DMS153 (cell line): ENCODE data around the gene ADCK2.
A peak's percentile ranks its signal among the peaks of the same experiment; 100 is the strongest.
"Not testable (repeated sequence)": the region's sequence is repeated elsewhere in the genome, so short reads cannot be mapped to it uniquely, and the experiment has no call there.

Experiments
- DNase-seq: peaks from one replicate; lab custom pipeline; 2025; lab: John Stamatoyannopoulos, UW

ADCK2 gene

DNA sequence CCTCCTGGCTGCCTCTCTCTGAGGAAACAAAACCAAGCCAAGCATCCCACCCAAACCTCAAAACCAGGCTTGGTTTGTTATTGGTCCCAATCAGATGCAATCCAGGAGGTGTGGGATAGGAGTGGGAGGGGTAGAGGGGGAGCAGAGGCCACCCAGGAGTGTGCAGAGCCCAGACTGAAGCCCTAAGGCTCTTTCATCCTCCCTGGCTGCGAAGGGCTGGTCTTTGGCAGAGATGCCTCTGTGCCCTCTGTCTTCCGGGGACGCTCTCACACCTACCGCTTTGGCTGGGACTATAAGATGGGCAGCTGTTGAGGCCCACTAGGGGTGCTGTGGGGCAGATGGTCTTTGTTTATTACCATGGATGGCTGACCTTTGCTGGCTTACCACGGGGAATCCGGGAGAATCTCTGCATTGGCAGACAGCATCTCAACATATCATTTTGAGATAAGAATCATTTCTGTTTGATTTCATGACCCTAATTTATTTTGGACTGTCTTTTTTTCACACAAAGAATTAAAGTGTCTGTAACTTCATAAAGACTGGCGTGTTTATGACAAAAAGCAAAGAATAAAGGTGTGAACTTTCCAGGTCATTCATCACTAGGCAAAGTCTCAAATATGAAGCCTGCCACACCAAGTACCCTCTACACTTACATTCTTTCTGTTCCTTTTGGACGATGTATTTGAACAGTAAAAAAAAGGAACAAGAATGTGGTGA, 25.7 kb upstream of the ADCK2 start:
- peak; percentile 57 for DNase-seq

- DNase-seq: no peak
Measured at GRCh38 chr7:140649556-140650205, 23.1 kb upstream of the ADCK2 start.

- DNase-seq: no peak
Measured at GRCh38 chr7:140650367-140650766, 22.4 kb upstream of the ADCK2 start.

DNA sequence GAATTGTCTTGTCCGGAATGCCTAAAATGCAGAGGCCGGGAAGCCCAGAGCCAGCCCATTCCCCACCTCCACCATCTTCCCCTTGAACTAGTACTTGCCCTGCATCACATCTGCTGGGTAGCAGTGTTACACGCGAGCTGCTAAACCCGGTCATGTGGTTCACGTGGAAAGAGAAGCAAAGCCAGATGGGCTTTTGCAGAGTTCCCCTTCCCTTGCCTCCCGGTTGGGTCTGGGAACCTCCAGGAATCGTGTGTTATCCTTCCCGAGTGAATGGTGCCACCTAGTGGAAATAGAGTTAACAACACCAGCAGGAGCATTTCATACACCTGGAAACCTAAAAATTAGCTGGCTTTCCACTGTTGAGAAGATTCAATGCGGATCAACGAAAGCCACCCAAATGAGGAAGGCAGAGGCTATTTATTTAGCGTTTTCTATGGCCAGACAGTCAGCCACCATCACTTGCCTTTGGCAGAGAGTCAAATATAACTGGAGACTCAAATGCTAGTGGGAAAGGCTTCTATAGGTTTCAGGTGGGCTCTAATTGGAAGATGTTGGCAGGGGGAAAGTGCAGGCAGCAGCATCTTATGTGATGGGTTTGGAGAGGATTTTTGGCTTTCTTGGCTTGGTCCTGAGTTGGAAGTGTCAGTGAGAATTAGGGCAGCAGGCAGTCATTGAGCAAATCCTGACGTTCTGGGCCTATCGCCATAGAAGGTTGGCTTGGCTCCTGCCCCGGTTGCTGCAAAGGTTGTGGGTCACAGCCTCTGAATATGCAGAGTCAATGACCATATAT, 19.2 kb upstream of the ADCK2 start:
- peak; percentile 50 for DNase-seq

- DNase-seq: no peak
Measured at GRCh38 chr7:140654109-140654387, 18.7 kb upstream of the ADCK2 start.

DNA sequence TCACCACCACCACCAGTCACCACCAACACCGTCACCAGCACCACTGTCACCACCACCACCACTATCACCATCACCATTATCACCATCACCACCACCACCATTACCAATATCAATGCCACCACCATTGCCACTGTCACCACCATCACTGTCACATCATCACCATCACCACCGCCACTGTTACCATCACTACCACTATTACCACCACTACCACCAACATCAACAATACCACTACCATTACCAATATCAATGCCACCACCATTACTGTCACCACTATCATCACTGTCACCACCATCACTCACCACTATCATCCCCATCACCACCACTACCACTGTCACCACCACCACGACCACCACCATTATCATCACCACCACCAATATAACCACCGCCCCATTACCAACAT, 18.1 kb upstream of the ADCK2 start:
- no peak for DNase-seq

- DNase-seq: no peak
Measured at GRCh38 chr7:140655511-140656408, 17.0 kb upstream of the ADCK2 start.

GRCh38 chr7:140656548-140657515, 15.9 kb upstream of the ADCK2 start:
- peak; percentile 18 for DNase-seq

- no peak for DNase-seq
Measured at GRCh38 chr7:140657891-140658290, 14.9 kb upstream of the ADCK2 start.

DNA sequence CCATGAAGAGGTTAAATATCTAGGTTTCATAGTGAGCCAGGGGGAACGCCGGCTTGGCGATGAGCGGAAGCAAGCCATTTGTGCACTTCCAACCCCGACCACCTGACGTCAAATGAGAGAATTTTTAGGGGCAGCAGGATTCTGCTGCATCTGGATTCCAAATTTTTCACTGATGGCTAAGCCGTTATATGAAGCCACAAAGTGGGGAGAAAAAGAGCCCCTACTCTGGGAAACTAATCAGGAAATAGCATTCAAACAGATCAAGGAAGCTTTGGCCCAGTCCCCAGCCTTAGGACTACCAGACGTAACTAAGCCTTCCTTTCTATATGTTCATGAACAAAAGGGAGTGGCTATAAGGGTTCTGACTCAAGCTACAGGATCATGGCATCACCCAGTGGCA, 12.9 kb upstream of the ADCK2 start:
- DNase-seq: no peak

- DNase-seq: no peak
Measured at GRCh38 chr7:140661124-140661523, 11.6 kb upstream of the ADCK2 start.

- DNase-seq: not testable (repeated sequence)
Measured at GRCh38 chr7:140662938-140663337, 9.8 kb upstream of the ADCK2 start.

DNA sequence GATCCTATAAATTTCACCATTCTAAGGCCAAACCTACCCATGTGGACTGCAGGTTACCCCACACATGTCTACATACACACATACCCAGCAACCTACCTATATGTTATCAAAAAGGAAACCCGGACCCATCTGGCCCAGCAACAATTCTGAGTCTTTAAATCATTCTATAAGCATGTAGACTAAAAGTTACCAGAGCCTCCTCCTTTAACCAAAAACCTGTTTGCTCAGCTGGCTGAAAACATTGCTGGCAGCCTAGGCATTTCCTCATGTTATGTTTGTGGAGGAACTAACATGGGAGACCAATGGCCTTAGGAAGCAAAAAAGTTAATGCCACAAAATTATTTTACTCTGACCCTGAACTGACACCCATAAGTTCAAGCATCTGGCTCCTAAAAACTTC, 5.3 kb upstream of the ADCK2 start:
- no peak for DNase-seq

GRCh38 chr7:140668641-140669040, 4.1 kb upstream of the ADCK2 start:
- no peak for DNase-seq

GRCh38 chr7:140669352-140669751, 3.4 kb upstream of the ADCK2 start:
- no peak for DNase-seq

DNA sequence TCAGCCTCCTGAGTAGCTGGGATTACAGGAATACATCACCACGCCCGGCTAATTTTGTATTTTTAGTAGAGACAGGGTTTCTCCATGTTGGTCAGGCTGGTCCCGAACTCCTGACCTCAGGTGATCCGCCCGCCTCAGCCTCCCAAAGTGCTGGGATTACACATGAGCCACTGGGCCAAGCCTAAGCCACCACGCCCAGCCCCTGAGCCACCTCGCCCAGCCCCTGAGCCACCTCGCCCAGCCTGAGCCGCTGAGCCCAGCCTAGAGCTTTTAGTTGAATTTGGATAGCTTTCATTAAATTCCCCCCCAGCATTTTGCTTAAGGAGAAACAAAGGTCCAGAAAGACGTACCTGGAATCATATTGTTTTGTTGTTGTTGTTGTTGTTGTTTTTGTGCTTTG, 2.9 kb upstream of the ADCK2 start:
- DNase-seq: not testable (repeated sequence)

DNA sequence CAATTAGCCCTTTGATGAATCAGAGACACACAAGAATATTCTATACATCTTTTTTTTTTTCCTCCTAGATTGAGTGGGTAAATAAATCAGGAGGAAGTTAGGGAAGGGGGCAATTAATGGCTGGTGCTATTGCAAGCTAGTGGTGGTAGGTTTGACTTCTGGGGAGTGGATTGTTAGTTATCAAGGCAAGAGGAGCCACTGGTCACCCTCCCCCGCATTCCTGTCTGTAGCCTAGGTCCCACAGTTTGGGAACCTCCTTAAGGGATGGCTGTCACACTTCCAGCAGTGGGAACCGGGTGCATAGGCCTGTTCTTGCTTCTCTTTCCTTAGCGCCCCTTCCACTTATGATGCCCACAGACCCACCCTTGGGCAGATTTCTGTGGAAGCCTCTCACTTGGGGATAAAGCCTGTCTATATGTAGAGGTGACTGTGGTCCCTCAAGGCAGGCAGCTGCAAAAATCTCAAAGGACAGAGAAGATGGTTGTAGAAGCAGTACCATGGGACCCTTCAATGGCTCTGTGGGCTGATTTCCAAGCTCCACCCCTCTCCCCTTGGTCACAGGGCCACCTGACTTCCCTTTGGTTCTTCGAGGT, 2.3 kb upstream of the ADCK2 start:
- DNase-seq: no peak

DNA sequence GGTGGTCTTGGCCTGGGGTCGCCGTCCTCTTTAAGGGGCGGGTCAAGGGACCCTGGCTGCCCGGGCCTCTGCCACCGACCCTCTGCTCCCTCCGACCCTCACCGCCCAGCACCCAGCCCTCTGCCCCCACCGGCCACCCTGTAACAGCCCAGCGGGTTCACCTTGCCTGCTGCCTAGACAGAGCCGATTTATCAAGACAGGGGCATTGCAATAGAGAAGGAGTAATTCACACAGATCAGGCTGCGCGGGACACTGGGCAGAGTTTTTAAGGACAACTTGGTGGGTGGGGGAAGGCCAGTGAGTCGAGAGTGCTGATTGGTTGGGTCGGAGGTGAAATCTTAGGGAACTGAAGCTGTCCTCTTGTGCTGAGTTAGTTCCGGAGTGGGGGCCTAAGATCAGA, 779 bp upstream of the ADCK2 start:
- no peak for DNase-seq

DNA sequence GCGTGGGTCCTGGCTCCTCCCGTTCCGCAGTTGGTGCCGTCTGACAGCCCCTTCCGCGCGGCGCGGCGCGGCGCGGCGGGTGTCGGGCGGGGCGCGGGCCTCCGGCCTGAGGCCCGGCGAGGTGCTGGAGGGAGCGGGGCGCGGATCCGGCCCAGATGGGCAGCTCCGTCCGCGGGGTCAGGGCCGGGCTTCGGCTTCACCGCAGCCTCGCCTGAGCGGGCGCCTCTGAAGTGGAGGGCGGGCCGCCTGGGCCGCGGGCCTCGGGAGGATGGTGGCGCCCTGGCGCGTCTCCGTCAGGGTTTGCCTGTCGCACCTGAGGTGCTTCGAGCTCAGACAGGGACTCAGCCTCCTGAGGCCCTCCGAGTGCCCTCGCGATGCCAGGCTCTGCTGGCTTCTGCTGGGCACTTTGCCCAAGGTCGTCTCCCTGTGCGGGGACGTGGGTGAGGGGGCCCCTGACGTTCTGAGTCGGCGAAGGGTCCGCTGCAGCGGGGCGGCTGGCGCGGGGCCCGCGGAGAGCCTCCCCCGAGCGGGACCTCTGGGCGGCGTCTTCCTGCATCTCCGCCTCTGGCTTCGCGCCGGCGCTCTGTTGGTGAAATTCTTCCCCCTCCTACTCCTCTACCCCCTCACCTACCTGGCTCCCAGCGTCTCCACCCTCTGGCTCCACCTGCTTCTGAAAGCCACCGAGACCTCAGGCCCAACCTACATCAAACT, 473 bp downstream of the ADCK2 start:
- peak; percentile 37 for DNase-seq

GRCh38 chr7:140673774-140674155, 1.0 kb downstream of the ADCK2 start:
- DNase-seq: no peak
